Measurements from ENCODE around the gene FGD6.
"Not testable (repeated sequence)": the region's sequence is repeated elsewhere in the genome, so short reads cannot be mapped to it uniquely, and the experiment has no call there.

FGD6 gene

GRCh38 chr12:95136598-95136997, 80.7 kb downstream of the FGD6 start:
- intact Hi-C loops (cut with DNase I) = no loop called here
- no peak for DNase-seq

GRCh38 chr12:95134085-95134484, 83.2 kb downstream of the FGD6 start:
- DNase-seq = no peak
- intact Hi-C loops (cut with DNase I) = no loop called here

- intact Hi-C loops (cut with DNase I) = no loop called here
Measured at GRCh38 chr12:95131589-95132340, 85.5 kb downstream of the FGD6 start.

GRCh38 chr12:95130096-95130495, 87.2 kb downstream of the FGD6 start:
- intact Hi-C loops (cut with DNase I) = no loop called here
- no peak for DNase-seq

More at GRCh38 chr12:95131589-95132340, 85.5 kb downstream of the FGD6 start:
- no peak for DNase-seq

- no peak for DNase-seq
- intact Hi-C loops (cut with DNase I) = no loop called here
Measured at GRCh38 chr12:95129115-95129514, 88.2 kb downstream of the FGD6 start.

GRCh38 chr12:95126736-95127135, 90.5 kb downstream of the FGD6 start:
- intact Hi-C loops (cut with DNase I) = no loop called here
- no peak for DNase-seq

- DNase-seq = no peak
- intact Hi-C loops (cut with DNase I) = no loop called here
Measured at GRCh38 chr12:95126076-95126475, 91.2 kb downstream of the FGD6 start.

- no peak for DNase-seq
- intact Hi-C loops (cut with DNase I) = no loop called here
Measured at GRCh38 chr12:95124106-95124505, 93.2 kb downstream of the FGD6 start.

- no peak for DNase-seq
- intact Hi-C loops (cut with DNase I) = no loop called here
Measured at GRCh38 chr12:95118788-95119179, 98.5 kb downstream of the FGD6 start.

- DNase-seq = no peak
Measured at GRCh38 chr12:95118138-95118787, 99.0 kb downstream of the FGD6 start.

GRCh38 chr12:95117178-95117599, 100.1 kb downstream of the FGD6 start:
- DNase-seq = peak in 5 of 10 donors; percentile 26 to 52 (median 32)
- intact Hi-C loops (cut with DNase I) = loop anchor here (1.0 kb wide), 3 partner anchors 100 to 417 kb away; partner anchors contain the start of genes FGD6 and VEZT

More at GRCh38 chr12:95118138-95118787, 99.0 kb downstream of the FGD6 start:
- intact Hi-C loops (cut with DNase I) = no loop called here

- DNase-seq = no peak
- intact Hi-C loops (cut with DNase I) = loop anchor here (1.0 kb wide), 3 partner anchors 101 to 418 kb away; partner anchors contain the start of genes FGD6 and VEZT
Measured at GRCh38 chr12:95116773-95117172, 100.5 kb downstream of the FGD6 start.

- no peak for DNase-seq
Measured at GRCh38 chr12:95116341-95116740, 100.9 kb downstream of the FGD6 start.

GRCh38 chr12:95115641-95116040, 101.6 kb downstream of the FGD6 start:
- intact Hi-C loops (cut with DNase I) = no loop called here
- DNase-seq = no peak

More at GRCh38 chr12:95116341-95116740, 100.9 kb downstream of the FGD6 start:
- intact Hi-C loops (cut with DNase I) = no loop called here

GRCh38 chr12:95114766-95115405, 102.4 kb downstream of the FGD6 start:
- intact Hi-C loops (cut with DNase I) = no loop called here
- no peak for DNase-seq

- DNase-seq = no peak
- intact Hi-C loops (cut with DNase I) = no loop called here
Measured at GRCh38 chr12:95107362-95107761, 109.9 kb downstream of the FGD6 start.

GRCh38 chr12:95105540-95105939, 111.7 kb downstream of the FGD6 start:
- intact Hi-C loops (cut with DNase I) = no loop called here
- DNase-seq = no peak

- intact Hi-C loops (cut with DNase I) = no loop called here
Measured at GRCh38 chr12:95104919-95105452, 112.3 kb downstream of the FGD6 start.

GRCh38 chr12:95102916-95103671, 114.2 kb downstream of the FGD6 start:
- intact Hi-C loops (cut with DNase I) = no loop called here
- no peak for DNase-seq

More at GRCh38 chr12:95104919-95105452, 112.3 kb downstream of the FGD6 start:
- no peak for DNase-seq

- DNase-seq; intact Hi-C loops (cut with DNase I): not testable (repeated sequence)
Measured at GRCh38 chr12:95101957-95102356, 115.3 kb downstream of the FGD6 start.
